DMS 273 treated with DMSO at 0.1 percent for 48 hours (cell line): ENCODE data around the gene VSTM2L.

ENCODE experiments used
- DNase-seq: peaks from one replicate; lab custom pipeline; 2025; lab: John Stamatoyannopoulos, UW

VSTM2L gene

DNA sequence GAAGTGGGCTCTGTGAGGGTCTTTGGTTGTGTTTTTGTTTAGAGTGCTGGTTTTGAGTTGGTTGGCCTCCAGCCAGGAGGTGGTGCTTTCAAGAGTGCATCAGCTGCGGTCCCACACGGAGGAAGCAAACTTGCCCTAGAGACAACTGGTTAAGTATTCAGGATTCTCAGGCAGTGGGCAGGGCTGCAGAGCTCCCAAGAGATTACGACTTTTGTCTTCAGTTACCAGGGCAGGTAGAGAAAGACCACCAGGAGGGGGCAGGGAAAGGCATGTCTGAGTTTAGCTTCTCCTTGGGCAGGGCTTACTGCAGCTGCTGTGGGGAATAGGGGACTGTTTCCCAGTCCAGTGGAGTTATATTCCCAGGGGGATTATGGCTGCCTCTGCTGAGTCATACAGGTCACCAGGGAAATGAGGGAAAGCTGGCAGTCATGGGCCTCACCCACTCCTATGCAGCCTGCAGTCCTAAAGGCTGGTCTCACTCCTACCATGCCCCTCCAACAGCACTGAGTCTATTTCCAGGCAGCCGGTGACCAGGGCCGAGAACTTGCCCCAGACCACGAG is 66.0 kb downstream of the VSTM2L start:
- no peak for DNase-seq

DNA sequence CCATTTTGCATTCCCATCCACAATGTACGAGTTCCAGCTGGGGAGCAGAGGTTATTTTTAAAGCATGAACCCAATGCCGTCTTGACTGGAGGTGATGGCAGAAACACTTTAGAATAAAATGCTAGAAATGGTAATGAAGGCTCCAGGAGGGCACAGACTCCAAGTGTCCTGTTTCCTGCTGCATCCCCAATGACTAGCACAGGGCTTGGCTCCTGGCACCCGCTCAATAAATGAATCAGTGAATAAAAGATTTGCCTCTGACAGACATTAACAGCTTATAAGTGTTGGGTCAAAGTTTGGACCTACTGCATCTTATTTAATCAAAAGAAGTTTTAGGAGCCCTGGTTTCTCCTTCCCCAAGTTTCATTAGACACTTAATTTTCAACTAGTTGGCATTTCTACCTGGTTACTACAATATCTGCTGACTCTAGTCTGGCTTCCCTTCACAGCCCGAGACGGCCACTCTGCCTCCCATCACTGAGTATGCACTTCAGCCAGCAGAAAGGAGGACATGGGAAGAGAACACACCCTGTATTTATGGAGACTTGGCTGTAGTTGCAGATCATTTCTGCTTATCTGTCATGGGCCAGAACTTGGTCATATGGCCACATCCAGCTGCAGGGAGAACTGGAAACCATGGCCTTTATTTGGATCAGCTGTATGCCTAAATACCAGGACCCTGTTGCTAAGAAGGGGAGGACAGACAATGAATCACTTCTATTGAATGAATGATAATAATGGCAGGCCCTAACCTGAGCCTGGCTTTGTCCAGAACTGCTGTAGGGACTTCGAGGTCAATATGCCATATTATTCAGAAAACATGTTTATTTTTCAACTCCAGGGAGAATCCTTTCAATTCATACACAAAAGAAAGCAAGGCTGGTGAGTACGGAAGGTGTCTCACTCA is 67.3 kb downstream of the VSTM2L start:
- no peak for DNase-seq

DNA sequence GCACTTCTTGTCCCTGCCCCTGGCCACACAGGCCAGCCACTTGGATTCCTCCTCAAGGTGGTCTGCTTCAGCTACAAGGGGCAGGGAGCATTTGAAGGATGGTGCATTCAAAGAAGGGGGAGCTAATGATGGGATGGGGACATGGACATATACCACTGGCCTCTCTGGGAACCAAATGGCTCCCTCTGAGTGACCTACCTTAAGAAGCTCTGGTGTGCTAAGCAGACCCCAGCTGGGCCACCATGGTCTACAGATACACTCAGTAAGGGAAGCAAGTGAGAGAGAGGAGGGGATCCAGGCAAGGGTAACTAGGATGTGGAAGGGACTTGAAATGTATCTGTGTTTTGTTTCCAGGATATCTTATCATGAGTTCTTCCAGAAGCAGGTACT is 67.9 kb downstream of the VSTM2L start:
- DNase-seq = no peak

DNA sequence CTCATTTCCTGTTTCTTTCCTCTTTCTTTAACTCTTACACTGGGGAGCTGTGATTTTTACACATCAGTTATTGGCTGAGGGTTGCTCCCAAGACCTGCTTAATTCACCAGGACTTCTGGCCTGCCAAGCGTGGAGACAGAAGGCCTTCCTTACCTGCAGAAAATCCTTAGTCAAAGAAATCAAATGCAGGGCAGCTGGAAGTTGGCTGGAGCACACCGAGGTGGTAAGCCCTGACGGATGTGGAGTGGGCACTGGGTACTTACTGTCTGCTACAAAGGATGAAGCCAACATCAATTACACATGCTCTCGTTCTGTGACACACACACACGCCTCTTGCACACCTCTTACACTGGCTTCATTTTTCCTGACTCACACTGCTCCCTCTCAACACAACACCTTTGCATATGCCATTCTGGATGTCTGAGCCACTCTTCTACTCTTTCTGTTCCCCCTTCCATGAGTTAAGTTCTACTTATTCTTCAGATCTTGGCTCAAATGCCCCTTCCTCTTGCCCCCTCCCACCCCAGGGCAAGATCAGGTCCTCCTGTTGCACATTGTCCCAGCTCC is 68.7 kb downstream of the VSTM2L start:
- no peak for DNase-seq

DNA sequence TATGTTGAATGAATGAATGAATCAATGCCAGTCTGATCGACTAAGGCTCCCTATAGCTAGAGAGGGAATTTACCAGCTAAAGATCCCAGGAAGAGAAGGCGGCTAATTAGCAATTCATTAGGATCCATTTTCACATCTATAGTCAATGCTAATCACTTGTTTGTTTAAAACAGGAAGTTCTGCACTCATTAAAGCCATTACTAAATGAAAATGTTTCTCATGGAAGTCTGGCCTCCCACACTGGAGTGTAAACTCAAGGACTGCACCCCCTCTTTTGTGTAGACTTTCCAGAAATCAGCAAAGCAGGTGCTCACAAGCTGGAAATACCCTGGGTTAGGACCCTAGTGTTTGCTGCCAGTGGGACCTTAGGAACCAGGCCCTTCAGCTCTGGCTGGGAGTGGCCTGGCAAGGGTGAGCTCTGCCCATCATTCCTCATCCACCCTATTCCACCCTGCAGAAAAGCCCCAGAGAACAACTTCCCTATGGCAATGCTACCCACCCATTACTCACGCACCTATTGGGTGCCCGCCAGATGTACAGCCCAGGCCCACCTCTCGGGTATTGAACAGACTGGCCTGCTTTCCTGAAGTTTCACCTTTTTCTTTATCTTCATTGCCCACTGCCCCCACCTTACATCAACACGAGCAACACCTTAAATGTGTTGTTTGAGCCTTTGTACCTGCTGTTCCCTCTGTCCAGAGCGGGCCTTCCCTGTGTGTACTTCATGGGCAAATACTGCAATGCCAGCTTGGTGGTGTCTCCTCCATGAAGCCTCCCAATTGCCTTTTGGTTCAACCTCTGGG is 69.5 kb downstream of the VSTM2L start:
- DNase-seq = no peak

DNA sequence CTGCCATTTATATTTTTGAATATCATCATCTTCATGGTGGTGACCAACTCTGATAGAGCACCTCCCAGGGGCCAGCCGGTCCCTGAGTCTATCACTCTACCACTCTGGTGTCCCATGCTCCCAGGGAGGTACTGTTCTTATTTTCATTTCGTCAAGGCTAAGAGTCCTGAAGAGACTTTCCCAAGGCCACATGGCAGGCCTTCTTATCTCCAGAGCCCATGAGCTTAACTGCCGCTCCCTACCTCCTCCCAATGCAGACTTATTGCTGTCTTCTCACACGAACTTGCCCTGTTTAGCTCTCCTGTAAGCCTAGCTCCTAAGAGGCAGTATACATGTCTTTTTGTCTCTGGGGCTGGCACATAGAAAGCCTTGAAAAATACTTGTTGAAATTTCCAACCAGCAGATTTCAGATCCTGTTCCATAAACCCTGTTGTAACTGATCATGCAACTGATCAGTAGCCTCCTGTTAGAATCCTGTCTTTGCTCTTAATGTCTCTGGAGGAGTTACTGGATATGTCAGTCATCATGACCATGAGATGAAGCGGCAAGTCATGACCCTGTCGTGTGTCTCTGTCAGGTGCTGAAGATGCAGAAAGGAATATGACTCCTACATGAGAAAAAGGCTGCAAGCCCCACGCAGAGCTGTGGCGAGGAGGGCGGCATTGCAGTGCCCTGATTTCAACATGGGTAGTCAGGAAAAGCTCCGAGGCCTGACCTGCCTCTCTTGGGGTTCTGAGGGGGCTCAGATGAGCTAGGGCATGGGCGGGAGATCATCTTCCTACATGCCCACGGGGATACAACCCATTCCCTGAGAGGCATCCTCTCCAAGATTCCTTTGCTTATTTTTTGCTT is 70.4 kb downstream of the VSTM2L start:
- DNase-seq = no peak

DNA sequence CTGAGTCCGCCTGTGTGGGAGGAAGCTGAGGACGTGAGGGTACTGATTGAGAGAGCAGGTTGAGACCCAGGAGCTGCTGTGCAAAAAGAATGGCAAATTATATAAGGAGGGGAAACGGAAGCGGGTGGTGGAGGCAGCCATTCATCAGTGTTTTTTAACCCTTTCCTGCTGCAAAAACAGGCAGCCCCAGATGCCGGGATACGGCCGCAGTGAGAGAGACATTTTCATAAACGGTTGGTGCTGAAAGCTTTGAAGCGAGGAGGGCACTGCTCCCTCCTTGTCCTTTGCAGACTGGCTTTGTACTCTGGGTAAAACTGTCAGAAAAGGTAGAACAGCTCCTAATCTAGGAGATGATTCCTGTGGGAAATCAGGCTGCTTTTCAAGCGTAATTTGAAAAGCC is 74.0 kb downstream of the VSTM2L start:
- no peak for DNase-seq

DNA sequence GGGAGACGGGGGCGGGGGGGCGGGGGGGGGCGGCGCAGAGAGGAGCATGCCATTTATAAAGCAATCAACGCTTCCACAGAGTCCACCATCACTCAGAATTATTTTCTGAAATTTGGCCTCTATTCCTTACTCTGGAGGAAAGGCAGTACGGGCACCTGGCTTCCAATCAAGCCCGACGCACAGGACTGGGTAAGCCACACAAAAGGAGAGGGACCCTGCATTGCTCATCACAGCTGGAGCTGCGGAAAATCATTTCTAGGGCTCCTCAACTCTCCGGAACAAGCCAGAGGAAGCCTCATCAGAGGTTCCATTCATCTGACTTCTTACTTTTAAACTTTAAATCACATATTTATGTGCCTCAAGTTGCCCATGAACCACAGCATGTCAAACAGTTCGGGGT is 74.4 kb downstream of the VSTM2L start:
- DNase-seq = no peak

DNA sequence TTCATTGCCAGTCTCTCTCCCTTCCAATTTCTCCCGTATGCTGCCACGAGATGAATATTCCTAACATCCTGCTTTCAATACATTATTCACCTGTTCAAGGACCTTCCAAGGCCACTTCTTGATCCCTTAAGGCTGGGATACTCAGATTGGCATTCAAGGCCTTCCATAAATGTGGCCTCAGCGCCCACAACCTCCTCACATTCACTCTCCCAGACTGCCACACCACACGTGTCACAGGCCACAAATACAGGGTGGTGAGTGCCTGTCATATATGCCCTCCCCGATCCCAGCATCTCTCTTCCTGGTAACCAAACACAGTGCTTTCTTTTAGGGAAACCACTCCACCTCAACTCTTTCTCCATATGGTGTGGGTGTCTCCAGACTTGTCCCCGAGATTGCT is 74.9 kb downstream of the VSTM2L start:
- DNase-seq = no peak

DNA sequence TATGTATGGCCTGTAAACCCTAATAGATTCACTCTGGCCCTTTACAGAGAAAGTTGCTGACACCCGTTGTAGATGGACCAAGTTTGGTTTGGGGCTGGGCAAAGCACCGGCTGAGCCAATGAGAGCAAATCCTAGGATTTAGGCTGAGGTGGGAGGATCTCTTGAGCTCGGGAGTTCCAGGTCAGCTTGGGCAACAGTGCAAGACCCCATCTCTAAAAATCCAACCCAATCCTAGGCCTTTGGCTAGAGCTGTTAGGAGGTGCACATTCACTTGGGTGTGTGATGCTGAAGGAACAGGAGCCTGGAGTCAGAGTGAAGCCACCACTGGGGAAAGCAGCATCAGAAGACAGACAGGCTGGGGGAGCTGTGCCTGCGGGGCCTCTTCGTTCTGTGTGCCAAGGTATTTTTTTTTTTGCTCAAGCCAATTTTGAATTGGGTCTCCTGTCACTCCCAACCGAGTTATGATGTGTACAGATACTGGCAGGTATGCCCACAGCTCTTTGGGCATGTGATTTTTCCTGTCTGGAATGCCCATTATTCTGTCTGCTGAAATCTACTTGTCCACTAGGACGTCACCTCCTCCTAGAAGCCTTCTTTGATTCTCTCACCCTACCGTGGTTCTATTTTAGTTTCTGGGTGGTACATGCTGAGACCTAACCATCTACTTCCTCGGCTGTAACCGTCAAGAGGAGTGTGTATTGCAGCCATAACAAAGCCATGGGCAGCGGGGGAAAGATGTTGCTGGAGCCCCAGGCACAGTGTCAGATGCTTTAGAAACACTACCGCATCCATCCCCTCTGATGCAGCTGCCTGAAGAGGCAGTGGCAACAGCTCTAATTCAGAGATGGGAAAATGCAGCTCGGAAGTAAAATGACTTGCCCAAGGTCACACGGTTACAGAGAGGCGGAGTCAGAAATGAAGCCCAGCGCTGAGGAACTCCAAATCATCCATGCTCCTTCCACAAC is 76.4 kb downstream of the VSTM2L start:
- DNase-seq = no peak

DNA sequence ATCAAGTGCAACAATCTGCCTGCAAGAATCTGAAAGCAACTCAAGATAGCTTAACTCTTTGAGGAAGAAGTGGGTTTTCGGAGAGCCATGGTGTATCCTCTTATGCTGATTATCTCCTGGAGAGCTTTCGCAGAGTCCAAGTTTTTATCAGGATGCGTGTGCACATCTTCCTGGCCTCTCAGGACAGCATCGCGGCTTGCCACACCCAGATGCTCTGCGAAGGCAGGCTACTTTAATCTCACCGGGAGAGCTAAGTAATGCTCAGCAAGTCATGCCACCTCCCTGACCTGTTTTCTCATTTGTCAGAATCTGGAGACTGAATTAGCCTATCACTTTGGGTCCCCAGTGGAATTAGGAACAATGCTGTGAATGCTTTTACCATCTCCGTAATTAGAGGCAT is 77.5 kb downstream of the VSTM2L start:
- DNase-seq = no peak

DNA sequence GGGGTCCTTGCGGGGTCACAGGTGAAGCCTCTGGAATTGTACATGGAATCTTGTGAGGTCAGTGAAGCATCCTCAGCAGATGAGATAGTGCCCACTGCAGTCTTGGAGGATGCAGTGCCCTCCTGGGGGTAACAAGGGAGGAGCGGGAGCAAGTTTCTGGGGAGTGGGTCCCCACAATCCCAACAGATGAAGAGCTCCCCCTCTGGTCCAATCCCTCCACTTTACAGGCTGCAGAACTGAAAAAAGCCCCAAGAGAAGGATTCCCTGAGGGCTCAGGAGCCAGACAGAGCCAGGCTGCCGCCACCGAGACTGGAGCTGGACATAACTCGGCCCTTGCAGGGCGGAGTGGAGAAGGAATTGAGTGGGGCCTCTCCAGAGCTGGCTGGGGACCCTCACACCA is 77.9 kb downstream of the VSTM2L start:
- DNase-seq = no peak

DNA sequence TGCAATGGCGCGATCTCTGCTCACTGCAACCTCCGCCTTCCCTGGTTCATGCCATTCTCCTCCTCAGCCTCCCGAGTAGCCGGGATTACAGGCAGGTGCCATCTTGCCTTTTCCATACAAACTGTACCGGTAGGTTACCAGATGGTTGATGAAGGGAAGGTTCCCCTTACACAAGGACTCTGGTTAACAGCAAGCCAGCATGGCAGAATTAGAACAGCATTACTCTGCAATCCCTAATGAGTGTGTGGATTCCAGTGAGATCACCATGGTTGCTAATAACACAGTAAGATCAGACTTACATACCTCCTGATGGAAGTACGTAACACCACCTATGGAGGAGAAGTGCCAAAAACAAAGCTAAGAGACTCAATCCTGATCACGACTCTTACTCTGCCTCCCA is 78.6 kb downstream of the VSTM2L start:
- DNase-seq = no peak

DNA sequence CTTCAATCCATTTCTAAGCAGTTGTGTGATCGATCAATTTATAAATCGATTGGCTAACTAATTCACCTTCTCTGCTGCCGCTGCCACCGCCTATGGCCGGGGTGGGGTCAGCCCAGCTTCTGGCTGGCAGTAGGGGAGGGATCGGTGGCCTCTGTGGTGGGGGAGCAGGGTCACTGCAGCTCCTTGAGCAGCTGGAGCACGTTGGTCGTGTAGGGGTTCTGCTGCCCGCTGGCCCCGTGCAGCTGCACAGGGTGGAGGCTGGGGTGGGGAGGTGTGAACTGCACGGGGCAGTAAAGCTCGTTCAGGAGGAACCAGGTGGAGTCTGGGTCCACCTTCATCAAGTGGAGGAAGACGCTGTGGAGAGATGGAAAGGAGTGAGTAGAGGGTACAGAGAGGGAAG is 80.4 kb downstream of the VSTM2L start:
- DNase-seq = no peak

DNA sequence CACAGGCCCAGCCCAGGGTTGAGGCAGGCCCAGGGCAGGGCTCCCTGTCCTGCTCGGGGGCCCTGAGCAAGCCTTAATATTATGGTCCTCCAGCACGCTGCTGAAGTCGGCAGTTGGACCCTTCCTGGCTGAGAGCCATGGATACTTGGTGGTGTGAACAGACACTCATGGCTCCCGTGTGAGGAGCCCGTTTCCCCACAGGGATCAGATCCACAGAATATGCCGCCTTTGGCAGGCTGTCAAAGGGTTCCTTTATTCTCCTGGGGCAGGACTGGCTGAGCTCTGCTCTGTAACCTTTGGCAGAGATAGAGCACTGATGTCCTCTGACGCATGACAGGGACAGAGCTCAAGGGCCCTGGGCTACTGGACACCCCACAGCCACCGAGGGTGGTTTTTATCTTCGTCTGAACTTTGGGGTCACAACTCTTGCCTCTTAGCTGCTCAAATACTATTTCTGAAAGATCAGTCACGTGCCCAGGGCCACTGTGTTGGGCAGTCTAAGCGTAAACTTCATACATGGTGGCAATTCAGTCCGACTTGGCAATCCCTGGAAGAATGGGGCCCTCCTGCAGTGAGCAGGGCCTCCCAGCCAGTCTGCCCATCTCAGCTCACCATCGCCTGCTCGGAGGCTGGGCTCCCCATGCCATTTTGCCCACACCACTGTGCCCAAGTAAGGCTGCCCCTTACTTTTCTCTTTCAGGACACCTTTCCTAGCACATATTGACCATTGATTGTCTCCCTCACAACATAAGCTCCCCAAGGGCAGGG is 81.3 kb downstream of the VSTM2L start:
- DNase-seq = no peak

DNA sequence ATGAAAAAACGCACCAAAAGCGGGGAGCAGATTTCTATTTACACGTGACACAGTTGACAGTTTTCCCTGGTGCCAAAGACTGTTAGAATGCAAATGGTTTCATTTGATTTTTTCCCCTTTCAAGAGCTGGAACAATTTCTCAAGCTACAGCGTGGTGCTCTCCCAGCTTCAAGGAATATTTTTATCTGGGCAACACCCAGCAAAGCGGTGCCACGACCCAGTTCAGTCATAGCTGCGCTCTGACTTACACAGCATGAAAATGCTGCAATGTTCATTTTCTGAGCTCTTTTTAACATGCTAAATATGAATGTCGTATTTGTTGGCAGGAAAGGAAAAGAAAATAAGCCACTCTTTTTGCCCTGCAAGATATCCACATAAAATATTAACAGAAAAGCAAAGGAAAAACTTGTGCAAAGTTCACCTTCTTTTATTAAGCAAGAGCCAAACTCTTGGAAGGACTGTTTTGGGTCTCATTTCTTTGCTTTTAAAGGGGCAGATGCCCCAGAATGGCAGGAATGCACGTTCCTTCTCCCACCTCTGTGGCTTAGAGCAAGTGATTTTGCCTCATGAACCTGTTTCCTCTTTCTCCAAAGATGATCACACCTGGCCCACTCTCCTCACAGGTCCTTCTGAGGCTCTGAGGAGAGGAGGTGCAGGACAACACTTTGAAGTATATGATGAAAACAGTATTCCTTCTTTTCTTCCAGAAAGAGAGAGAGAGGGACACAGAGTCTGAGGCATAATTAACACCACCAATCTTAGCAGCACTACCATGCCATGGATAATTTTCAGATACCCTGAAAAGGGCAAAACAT is 83.3 kb downstream of the VSTM2L start:
- DNase-seq = no peak

DNA sequence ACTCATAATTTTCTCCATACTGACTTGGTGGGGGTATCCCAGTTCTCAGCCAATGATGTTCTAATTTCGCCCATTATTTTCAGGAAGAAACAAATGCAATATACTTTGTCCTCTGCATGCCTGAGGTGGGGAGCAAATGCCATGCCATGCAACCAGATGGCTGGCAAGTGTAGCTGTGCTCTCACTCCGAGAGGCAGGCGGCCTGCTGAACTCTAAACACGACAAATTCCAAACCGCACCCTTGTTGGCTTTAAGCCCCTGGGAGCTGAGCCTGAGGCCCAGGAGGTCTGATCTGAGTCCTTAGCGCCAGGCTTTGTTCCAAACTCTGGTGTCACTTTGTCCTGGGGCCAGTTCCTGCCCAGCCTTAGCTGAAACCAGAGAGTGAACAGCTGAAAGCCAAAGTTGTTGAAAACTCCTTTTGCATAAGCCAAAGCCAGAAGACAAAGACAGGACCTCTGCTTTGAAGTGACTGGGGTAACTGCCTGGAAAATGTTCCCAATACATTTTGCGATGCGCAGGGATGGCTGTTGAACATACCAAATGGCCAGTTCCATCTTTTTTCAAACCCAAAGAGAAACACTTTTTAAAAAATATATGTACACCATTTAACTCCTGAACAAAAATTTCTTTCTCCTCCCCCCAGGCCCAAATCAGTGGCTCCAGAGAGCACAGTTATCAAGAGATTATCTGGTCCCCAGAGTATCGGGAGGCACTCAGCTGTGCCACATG is 84.1 kb downstream of the VSTM2L start:
- no peak for DNase-seq

DNA sequence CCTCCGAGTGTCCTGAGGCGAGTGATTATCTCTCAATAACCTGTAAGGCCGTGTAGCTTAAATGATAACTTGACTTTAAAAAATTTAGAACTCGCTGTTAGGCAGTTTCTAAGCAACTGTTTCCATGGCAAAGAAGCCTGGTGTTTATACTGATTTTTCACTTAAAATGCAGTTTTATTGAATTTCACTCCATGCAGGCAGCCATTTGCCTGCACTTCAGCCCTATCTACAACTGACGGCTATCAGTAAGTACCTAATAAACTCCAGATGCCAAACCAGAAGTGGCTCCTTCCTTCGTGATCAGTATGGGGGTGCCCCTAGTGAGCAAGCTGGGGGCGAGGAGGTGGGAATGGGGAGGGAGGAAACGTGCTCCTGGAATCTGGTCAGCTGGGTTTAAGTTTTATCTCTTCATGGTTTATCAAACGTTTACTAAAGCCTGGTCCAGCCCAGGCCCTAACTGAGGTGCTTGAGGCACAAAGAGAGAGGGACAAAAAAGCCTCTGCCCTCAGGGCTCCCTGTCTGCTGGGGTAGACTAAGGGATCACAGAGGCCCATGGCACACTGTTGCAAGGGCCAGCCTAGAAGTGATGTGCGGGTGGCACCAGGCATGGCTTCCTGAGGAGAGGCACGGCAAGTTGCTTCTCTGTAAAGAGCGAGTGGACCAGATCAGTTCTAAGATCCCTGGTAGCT is 84.8 kb downstream of the VSTM2L start:
- no peak for DNase-seq
